GM23338 (cell line): ENCODE data around the gene MRPL18. TPM values are rescaled to one million over a fixed set of nuclear protein-coding genes. Genes with fewer than 3 reads are reported as not detected.

Source experiments
- ATAC-seq: fragments of 200-7000 bp; cut with Tn5 transposase; 3 replicates; pipeline ENCODE4 v1.9.1; 2020
- DNase-seq: peaks from one replicate; pipeline ENCODE4 v3.0.0-alpha.2; 2015; ENCODE audit warnings: low spot score
- H2AFZ ChIP-seq: fragments of 200-600 bp; sonication (generic); 2 replicates; pipeline ENCODE4 v1.8.0; 2016; ENCODE audit warnings: antibody characterized with exemption, mild to moderate bottlenecking, moderate library complexity
- H3F3A ChIP-seq: fragments of 200-600 bp; sonication (generic); replicated peaks from 2 replicates; pipeline ENCODE4 v1.8.0; 2017; ENCODE audit warnings: antibody characterized with exemption, mixed run types, low read depth
- H3K27ac ChIP-seq: fragments of 200-600 bp; sonication (generic); 2 replicates; pipeline ENCODE4 v1.6.1; 2016; ENCODE audit warnings: low read depth
- H3K27me3 ChIP-seq: fragments of 200-600 bp; sonication (generic); 2 replicates; pipeline ENCODE4 v1.8.0; 2016; ENCODE audit warnings: mild to moderate bottlenecking, mixed run types, moderate library complexity; ENCODE audit not compliant: insufficient read depth
- H3K36me3 ChIP-seq: fragments of 200-600 bp; sonication (generic); 2 replicates; pipeline ENCODE4 v1.8.0; 2016; ENCODE audit warnings: mild to moderate bottlenecking; ENCODE audit not compliant: insufficient read depth
- H3K4me1 ChIP-seq: fragments of 200-600 bp; sonication (generic); 2 replicates; pipeline ENCODE4 v1.8.0; 2016; ENCODE audit warnings: mild to moderate bottlenecking, moderate library complexity; ENCODE audit not compliant: insufficient read depth
- H3K4me2 ChIP-seq: fragments of 200-600 bp; sonication (generic); 2 replicates; pipeline ENCODE4 v1.7.1; 2017; ENCODE audit warnings: mixed run types
- H3K4me3 ChIP-seq: fragments of 200-600 bp; sonication (generic); 2 replicates; pipeline ENCODE4 v1.6.1; 2016; ENCODE audit warnings: mixed run types
- H3K79me2 ChIP-seq: fragments of 200-600 bp; sonication (generic); replicated peaks from 2 replicates; pipeline ENCODE4 v1.8.0; 2017; ENCODE audit warnings: mild to moderate bottlenecking; ENCODE audit not compliant: insufficient read depth
- H3K9me2 ChIP-seq: fragments of 200-600 bp; sonication (generic); 2 replicates; pipeline ENCODE4 v1.8.0; 2017; ENCODE audit not compliant: insufficient read depth
- H4K20me1 ChIP-seq: fragments of 200-600 bp; sonication (generic); replicated peaks from 2 replicates; pipeline ENCODE4 v1.8.0; 2017; ENCODE audit warnings: mild to moderate bottlenecking; ENCODE audit not compliant: insufficient read depth
- H3K27ac Mint-ChIP-seq: 2 replicates; pipeline ENCODE4 v1.8.0; 2020; ENCODE audit warnings: inconsistent platforms, mild to moderate bottlenecking, moderate library complexity, mixed read lengths
- H3K27me3 Mint-ChIP-seq: 3 replicates; pipeline ENCODE4 v1.8.0; 2022; ENCODE audit warnings: low read depth, mild to moderate bottlenecking, moderate library complexity, mixed read lengths, inconsistent platforms; ENCODE audit not compliant: insufficient read depth, poor library complexity
- H3K36me3 Mint-ChIP-seq: 3 replicates; pipeline ENCODE4 v1.8.0; 2021; ENCODE audit warnings: low read depth, mild to moderate bottlenecking, inconsistent platforms, moderate library complexity, mixed read lengths
- H3K4me1 Mint-ChIP-seq: 3 replicates; pipeline ENCODE4 v1.8.0; 2020; ENCODE audit warnings: mild to moderate bottlenecking, inconsistent platforms, mixed read lengths
- H3K4me3 Mint-ChIP-seq: 3 replicates; pipeline ENCODE4 v1.8.0; 2021; ENCODE audit warnings: moderate library complexity, mild to moderate bottlenecking, inconsistent platforms, mixed read lengths
- H3K9me3 Mint-ChIP-seq: 3 replicates; pipeline ENCODE4 v1.8.0; 2020; ENCODE audit warnings: moderate library complexity, mild to moderate bottlenecking, inconsistent platforms, mixed read lengths
- CREB1 ChIP-seq: fragments of 250-450 bp; sonication (Bioruptor Pico); IDR thresholded peaks from 2 replicates; pipeline ENCODE4 v1.5.0; 2020; ENCODE audit warnings: low read depth, mild to moderate bottlenecking, moderate library complexity
- EZH2 ChIP-seq: fragments of 200-600 bp; sonication (generic); IDR thresholded peaks from one replicate; pipeline ENCODE4 v1.8.0; 2017; ENCODE audit warnings: antibody characterized with exemption, mild to moderate bottlenecking, low read depth; ENCODE audit not compliant: unreplicated experiment
- EZH2phosphoT487 ChIP-seq: fragments of 200-600 bp; sonication (generic); IDR thresholded peaks from one replicate; pipeline ENCODE4 v1.8.1; 2018; ENCODE audit warnings: antibody characterized with exemption; ENCODE audit not compliant: unreplicated experiment
- JUNB ChIP-seq: IDR thresholded peaks from one replicate; pipeline ENCODE4 v1.6.1; 2016; ENCODE audit warnings: antibody characterized with exemption; ENCODE audit not compliant: unreplicated experiment
- NANOG ChIP-seq: IDR thresholded peaks from 2 replicates; pipeline ENCODE4 v1.6.1; 2016; ENCODE audit warnings: antibody characterized with exemption, borderline replicate concordance
- POLR2AphosphoS5 ChIP-seq: IDR thresholded peaks from 2 replicates; pipeline ENCODE4 v1.6.1; 2016; ENCODE audit warnings: antibody characterized with exemption, low read depth
- STAT1 ChIP-seq: IDR thresholded peaks from one replicate; pipeline ENCODE4 v1.6.1; 2016; ENCODE audit warnings: antibody characterized with exemption; ENCODE audit not compliant: unreplicated experiment
- ZNF114 ChIP-seq: fragments of 250-450 bp; sonication (Bioruptor Pico); IDR thresholded peaks from 2 replicates; pipeline ENCODE4 v1.5.0; 2020; ENCODE audit warnings: mild to moderate bottlenecking, moderate library complexity
- ZNF331 ChIP-seq: fragments of 250-450 bp; sonication (Bioruptor Pico); IDR thresholded peaks from 2 replicates; pipeline ENCODE4 v1.5.0; 2020; ENCODE audit warnings: low read depth, mild to moderate bottlenecking, moderate library complexity
- polyA plus RNA-seq: library from polyadenylated mRNA; unstranded; fragments of >200 nt; fragmentation: Nextera tagmentation; extraction: Ambion mirVana; gene quantifications from 2 replicates; pipeline ENCODE4 v1.2.1, GENCODE V29; 2016
- total RNA-seq: library from RNA; depleted of rRNA; stranded (reverse); fragments of >200 nt; shearing (Covaris generic); gene quantifications from 2 replicates; pipeline ENCODE4 v1.2.3, GENCODE V29; 2014
- TF ChIP-seq, protein P1 (sequence below): IDR thresholded peaks from 2 replicates; pipeline ENCODE4 v1.6.1; 2016; ENCODE audit warnings: antibody characterized with exemption
- TF ChIP-seq, protein P2 (sequence below): fragments of 250-450 bp; sonication (Bioruptor Pico); IDR thresholded peaks from 2 replicates; pipeline ENCODE4 v1.5.0; 2020; ENCODE audit warnings: mild to moderate bottlenecking, moderate library complexity
- TF ChIP-seq, protein P3 (sequence below): IDR thresholded peaks from one replicate; pipeline ENCODE4 v1.6.1; 2018; ENCODE audit warnings: antibody characterized with exemption; ENCODE audit not compliant: unreplicated experiment
- TF ChIP-seq, protein P4 (sequence below), 2 experiments: fragments of 200-600 bp in 1 of 2; sonication (generic) in 1 of 2; conservative IDR thresholded peaks; 2 replicates each; pipeline versions ENCODE4 v1.5.1 to v1.6.1; 2016 to 2017; ENCODE audit warnings: antibody characterized with exemption in 2 of 2, low read depth in 2 of 2, mild to moderate bottlenecking in 2 of 2, moderate library complexity in 1 of 2

Gene MRPL18
- total and polyA plus RNA-seq, 2 experiments from 2014 or later, result 91.4 to 228 TPM

DNA sequence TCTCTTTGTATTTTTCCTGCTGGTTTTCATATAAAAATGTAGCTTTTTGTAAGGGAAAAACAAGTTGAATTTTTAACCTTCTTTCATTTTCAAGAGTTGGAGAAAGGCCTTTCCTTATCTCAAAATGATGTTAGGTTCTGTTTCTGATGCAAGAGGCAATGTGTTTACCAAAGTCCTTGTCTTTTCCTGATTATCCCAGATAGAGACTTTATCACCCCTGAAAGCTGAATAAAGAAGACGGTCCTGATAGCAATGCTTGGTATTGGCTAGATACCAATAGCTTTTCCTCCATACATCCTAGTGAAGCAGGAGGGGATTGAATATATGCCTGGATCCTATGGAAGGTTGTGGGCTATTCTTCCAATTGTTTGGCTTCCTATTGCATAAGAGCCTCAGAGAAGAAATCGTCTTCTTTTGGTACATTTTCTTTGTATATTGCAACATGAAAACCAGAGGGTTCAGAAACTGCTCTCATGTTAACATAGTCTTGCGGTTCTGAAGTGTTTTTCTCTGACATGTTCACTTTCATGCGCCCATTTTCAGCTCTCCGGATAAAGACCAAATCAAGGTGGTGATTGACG lies 15.3 kb downstream of the MRPL18 start:
- no peaks in the 10 kb centered on the region for H3K9me2 ChIP-seq
- Mint-ChIP-seq H3K27me3 (peaks cover 6% of the 10 kb centered on the region), H3K36me3 (no peaks in the 10 kb centered on the region; the same call in 2 of the 3 replicates), H3K4me1 (peaks cover 4% of the 10 kb centered on the region; the same call in 1 of the 3 replicates), H3K4me3 (no peak overlapping the region), H3K9me3 (no peaks in the 10 kb centered on the region), H3K27ac (peak overlapping the region; percentile 47; the same call in 1 of the 2 replicates)
- no peaks in the 10 kb centered on the region for H3F3A ChIP-seq
- TF ChIP-seq CREB1 (CRISPR knock-in tag) (no peak), STAT1 (no peak), POLR2AphosphoS5 (no peak), JUNB (no peak), EZH2phosphoT487 (no peak), ZNF114 (CRISPR knock-in tag) (no peak), ZNF331 (CRISPR knock-in tag) (no peak), NANOG (no peak), EZH2 (no peak)
- TF ChIP-seq, protein P1, sequence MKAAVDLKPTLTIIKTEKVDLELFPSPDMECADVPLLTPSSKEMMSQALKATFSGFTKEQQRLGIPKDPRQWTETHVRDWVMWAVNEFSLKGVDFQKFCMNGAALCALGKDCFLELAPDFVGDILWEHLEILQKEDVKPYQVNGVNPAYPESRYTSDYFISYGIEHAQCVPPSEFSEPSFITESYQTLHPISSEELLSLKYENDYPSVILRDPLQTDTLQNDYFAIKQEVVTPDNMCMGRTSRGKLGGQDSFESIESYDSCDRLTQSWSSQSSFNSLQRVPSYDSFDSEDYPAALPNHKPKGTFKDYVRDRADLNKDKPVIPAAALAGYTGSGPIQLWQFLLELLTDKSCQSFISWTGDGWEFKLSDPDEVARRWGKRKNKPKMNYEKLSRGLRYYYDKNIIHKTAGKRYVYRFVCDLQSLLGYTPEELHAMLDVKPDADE, result no peak
- TF ChIP-seq, protein P2, sequence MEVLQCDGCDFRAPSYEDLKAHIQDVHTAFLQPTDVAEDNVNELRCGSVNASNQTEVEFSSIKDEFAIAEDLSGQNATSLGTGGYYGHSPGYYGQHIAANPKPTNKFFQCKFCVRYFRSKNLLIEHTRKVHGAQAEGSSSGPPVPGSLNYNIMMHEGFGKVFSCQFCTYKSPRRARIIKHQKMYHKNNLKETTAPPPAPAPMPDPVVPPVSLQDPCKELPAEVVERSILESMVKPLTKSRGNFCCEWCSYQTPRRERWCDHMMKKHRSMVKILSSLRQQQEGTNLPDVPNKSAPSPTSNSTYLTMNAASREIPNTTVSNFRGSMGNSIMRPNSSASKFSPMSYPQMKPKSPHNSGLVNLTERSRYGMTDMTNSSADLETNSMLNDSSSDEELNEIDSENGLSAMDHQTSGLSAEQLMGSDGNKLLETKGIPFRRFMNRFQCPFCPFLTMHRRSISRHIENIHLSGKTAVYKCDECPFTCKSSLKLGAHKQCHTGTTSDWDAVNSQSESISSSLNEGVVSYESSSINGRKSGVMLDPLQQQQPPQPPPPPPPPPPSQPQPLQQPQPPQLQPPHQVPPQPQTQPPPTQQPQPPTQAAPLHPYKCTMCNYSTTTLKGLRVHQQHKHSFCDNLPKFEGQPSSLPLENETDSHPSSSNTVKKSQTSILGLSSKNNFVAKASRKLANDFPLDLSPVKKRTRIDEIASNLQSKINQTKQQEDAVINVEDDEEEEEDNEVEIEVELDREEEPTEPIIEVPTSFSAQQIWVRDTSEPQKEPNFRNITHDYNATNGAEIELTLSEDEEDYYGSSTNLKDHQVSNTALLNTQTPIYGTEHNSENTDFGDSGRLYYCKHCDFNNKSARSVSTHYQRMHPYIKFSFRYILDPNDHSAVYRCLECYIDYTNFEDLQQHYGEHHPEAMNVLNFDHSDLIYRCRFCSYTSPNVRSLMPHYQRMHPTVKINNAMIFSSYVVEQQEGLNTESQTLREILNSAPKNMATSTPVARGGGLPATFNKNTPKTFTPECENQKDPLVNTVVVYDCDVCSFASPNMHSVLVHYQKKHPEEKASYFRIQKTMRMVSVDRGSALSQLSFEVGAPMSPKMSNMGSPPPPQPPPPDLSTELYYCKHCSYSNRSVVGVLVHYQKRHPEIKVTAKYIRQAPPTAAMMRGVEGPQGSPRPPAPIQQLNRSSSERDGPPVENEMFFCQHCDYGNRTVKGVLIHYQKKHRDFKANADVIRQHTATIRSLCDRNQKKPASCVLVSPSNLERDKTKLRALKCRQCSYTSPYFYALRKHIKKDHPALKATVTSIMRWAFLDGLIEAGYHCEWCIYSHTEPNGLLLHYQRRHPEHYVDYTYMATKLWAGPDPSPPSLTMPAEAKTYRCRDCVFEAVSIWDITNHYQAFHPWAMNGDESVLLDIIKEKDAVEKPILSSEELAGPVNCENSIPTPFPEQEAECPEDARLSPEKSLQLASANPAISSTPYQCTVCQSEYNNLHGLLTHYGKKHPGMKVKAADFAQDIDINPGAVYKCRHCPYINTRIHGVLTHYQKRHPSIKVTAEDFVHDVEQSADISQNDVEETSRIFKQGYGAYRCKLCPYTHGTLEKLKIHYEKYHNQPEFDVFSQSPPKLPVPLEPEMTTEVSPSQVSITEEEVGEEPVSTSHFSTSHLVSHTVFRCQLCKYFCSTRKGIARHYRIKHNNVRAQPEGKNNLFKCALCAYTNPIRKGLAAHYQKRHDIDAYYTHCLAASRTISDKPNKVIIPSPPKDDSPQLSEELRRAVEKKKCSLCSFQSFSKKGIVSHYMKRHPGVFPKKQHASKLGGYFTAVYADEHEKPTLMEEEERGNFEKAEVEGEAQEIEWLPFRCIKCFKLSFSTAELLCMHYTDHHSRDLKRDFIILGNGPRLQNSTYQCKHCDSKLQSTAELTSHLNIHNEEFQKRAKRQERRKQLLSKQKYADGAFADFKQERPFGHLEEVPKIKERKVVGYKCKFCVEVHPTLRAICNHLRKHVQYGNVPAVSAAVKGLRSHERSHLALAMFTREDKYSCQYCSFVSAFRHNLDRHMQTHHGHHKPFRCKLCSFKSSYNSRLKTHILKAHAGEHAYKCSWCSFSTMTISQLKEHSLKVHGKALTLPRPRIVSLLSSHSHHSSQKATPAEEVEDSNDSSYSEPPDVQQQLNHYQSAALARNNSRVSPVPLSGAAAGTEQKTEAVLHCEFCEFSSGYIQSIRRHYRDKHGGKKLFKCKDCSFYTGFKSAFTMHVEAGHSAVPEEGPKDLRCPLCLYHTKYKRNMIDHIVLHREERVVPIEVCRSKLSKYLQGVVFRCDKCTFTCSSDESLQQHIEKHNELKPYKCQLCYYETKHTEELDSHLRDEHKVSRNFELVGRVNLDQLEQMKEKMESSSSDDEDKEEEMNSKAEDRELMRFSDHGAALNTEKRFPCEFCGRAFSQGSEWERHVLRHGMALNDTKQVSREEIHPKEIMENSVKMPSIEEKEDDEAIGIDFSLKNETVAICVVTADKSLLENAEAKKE (CRISPR knock-in tag), result no peak
- TF ChIP-seq, protein P3, sequence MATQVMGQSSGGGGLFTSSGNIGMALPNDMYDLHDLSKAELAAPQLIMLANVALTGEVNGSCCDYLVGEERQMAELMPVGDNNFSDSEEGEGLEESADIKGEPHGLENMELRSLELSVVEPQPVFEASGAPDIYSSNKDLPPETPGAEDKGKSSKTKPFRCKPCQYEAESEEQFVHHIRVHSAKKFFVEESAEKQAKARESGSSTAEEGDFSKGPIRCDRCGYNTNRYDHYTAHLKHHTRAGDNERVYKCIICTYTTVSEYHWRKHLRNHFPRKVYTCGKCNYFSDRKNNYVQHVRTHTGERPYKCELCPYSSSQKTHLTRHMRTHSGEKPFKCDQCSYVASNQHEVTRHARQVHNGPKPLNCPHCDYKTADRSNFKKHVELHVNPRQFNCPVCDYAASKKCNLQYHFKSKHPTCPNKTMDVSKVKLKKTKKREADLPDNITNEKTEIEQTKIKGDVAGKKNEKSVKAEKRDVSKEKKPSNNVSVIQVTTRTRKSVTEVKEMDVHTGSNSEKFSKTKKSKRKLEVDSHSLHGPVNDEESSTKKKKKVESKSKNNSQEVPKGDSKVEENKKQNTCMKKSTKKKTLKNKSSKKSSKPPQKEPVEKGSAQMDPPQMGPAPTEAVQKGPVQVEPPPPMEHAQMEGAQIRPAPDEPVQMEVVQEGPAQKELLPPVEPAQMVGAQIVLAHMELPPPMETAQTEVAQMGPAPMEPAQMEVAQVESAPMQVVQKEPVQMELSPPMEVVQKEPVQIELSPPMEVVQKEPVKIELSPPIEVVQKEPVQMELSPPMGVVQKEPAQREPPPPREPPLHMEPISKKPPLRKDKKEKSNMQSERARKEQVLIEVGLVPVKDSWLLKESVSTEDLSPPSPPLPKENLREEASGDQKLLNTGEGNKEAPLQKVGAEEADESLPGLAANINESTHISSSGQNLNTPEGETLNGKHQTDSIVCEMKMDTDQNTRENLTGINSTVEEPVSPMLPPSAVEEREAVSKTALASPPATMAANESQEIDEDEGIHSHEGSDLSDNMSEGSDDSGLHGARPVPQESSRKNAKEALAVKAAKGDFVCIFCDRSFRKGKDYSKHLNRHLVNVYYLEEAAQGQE, result no peak
- TF ChIP-seq, protein P4, sequence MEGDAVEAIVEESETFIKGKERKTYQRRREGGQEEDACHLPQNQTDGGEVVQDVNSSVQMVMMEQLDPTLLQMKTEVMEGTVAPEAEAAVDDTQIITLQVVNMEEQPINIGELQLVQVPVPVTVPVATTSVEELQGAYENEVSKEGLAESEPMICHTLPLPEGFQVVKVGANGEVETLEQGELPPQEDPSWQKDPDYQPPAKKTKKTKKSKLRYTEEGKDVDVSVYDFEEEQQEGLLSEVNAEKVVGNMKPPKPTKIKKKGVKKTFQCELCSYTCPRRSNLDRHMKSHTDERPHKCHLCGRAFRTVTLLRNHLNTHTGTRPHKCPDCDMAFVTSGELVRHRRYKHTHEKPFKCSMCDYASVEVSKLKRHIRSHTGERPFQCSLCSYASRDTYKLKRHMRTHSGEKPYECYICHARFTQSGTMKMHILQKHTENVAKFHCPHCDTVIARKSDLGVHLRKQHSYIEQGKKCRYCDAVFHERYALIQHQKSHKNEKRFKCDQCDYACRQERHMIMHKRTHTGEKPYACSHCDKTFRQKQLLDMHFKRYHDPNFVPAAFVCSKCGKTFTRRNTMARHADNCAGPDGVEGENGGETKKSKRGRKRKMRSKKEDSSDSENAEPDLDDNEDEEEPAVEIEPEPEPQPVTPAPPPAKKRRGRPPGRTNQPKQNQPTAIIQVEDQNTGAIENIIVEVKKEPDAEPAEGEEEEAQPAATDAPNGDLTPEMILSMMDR (conservative IDR thresholded peaks at IDR 0.05; ENCODE audit: low read depth in 2 of 2), result no peak
- no peak overlapping the region for H2AFZ ChIP-seq
- DNase-seq, result no peak
- ATAC-seq, result no peak
- H3K79me2 ChIP-seq, result no peaks in the 10 kb centered on the region
- H4K20me1 ChIP-seq, result no peaks in the 10 kb centered on the region
- H3K36me3 ChIP-seq, result no peaks in the 10 kb centered on the region
- H3K4me2 ChIP-seq, result no peak overlapping the region
- H3K27ac ChIP-seq, result no peak overlapping the region
- no peaks in the 10 kb centered on the region for H3K27me3 ChIP-seq
- H3K4me1 ChIP-seq, result no peaks in the 10 kb centered on the region
- H3K4me3 ChIP-seq, result no peak overlapping the region
